Measurements from ENCODE around the gene MAPRE2.
"Not testable (repeated sequence)": the region's sequence is repeated elsewhere in the genome, so short reads cannot be mapped to it uniquely, and the experiment has no call there.

MAPRE2 gene

GRCh38 chr18:35122586-35123224 lies 81.5 kb downstream of the MAPRE2 start:
- DNase-seq (ENCODE audit: low read depth in 2 of 2) = no peak

GRCh38 chr18:35123811-35124210 lies 82.6 kb downstream of the MAPRE2 start:
- DNase-seq (ENCODE audit: low read depth in 2 of 2) = no peak

GRCh38 chr18:35127201-35127600 lies 86.0 kb downstream of the MAPRE2 start:
- DNase-seq (ENCODE audit: low read depth in 2 of 2) = no peak

- no peak for DNase-seq (ENCODE audit: low read depth in 2 of 2)
Observed at GRCh38 chr18:35128675-35129074, 87.5 kb downstream of the MAPRE2 start.

- no peak for DNase-seq (ENCODE audit: low read depth in 2 of 2)
Observed at GRCh38 chr18:35130236-35130635, 89.0 kb downstream of the MAPRE2 start.

GRCh38 chr18:35131387-35132020 lies 90.3 kb downstream of the MAPRE2 start:
- DNase-seq (ENCODE audit: low read depth in 2 of 2) = no peak

GRCh38 chr18:35132021-35132902 lies 91.0 kb downstream of the MAPRE2 start:
- no peak for DNase-seq (ENCODE audit: low read depth in 2 of 2)

- DNase-seq (ENCODE audit: low read depth in 2 of 2) = no peak
Observed at GRCh38 chr18:35134190-35134730, 93.0 kb downstream of the MAPRE2 start.

GRCh38 chr18:35134791-35135531 lies 93.7 kb downstream of the MAPRE2 start:
- no peak for DNase-seq (ENCODE audit: low read depth in 2 of 2)

GRCh38 chr18:35136248-35136647 lies 95.0 kb downstream of the MAPRE2 start:
- DNase-seq (ENCODE audit: low read depth in 2 of 2) = no peak

- DNase-seq (ENCODE audit: low read depth in 2 of 2) = no peak
Observed at GRCh38 chr18:35136885-35137284, 95.7 kb downstream of the MAPRE2 start.

GRCh38 chr18:35137632-35138031 lies 96.4 kb downstream of the MAPRE2 start:
- DNase-seq (ENCODE audit: low read depth in 2 of 2) = no peak

- DNase-seq (ENCODE audit: low read depth in 2 of 2) = no peak
Observed at GRCh38 chr18:35138773-35139172, 97.6 kb downstream of the MAPRE2 start.

- no peak for DNase-seq (ENCODE audit: low read depth in 2 of 2)
Observed at GRCh38 chr18:35139517-35139916, 98.3 kb downstream of the MAPRE2 start.

GRCh38 chr18:35141077-35141476 lies 99.9 kb downstream of the MAPRE2 start:
- DNase-seq (ENCODE audit: low read depth in 2 of 2) = no peak

- DNase-seq (ENCODE audit: low read depth in 2 of 2) = no peak
Observed at GRCh38 chr18:35141567-35142274, 100.5 kb downstream of the MAPRE2 start.

- no peak for DNase-seq (ENCODE audit: low read depth in 2 of 2)
Observed at GRCh38 chr18:35142275-35142615, 101.0 kb downstream of the MAPRE2 start.

GRCh38 chr18:35143622-35144596 lies 102.7 kb downstream of the MAPRE2 start:
- DNase-seq (ENCODE audit: low read depth in 2 of 2) = no peak

- no peak for DNase-seq (ENCODE audit: low read depth in 2 of 2)
Observed at GRCh38 chr18:35144698-35145097, 103.5 kb downstream of the MAPRE2 start.

GRCh38 chr18:35150195-35150594 lies 109.0 kb downstream of the MAPRE2 start:
- DNase-seq (ENCODE audit: low read depth in 2 of 2) = not testable (repeated sequence)

Measured in stimulated activated CD8-positive, alpha-beta memory T cell treated with anti-CD3 and anti-CD28 coated beads, Interleukin-7, amount 100 ng/mL, for 4 hours (primary cell).